NCI-H128 (cell line): ENCODE results near the gene CCR1.

Source experiments
- DNase-seq: peaks from one replicate; lab custom pipeline; 2025; ENCODE audit not compliant: unreplicated experiment; lab: John Stamatoyannopoulos, UW

CCR1 gene

GRCh38 chr3:46208167-46208704, at the start of gene CCR1:
CCR1 (minus strand) TSS chr3:46208313; CDS start chr3:46204313, 4,000 bp downstream.
- DNase-seq = no peak

- no peak for DNase-seq
Observed at GRCh38 chr3:46252980-46253379, 44.9 kb upstream of the CCR1 start.

GRCh38 chr3:46245146-46245545, 37.0 kb upstream of the CCR1 start:
- DNase-seq = no peak

- no peak for DNase-seq
Observed at GRCh38 chr3:46243560-46243959, 35.4 kb upstream of the CCR1 start.

- no peak for DNase-seq
Observed at GRCh38 chr3:46242120-46242519, 34.0 kb upstream of the CCR1 start, which contains the start of gene CCR3. CCR3 (plus strand) TSS chr3:46242460; CDS start chr3:46265159, 22,699 bp downstream.

- no peak for DNase-seq
Observed at GRCh38 chr3:46239952-46240351, 31.8 kb upstream of the CCR1 start.

- DNase-seq = no peak
Observed at GRCh38 chr3:46239301-46239938, 31.3 kb upstream of the CCR1 start.

- DNase-seq = no peak
Observed at GRCh38 chr3:46238386-46238785, 30.3 kb upstream of the CCR1 start.

- DNase-seq = no peak
Observed at GRCh38 chr3:46236294-46237054, 28.4 kb upstream of the CCR1 start.

GRCh38 chr3:46235425-46235824, 27.3 kb upstream of the CCR1 start:
- no peak for DNase-seq

GRCh38 chr3:46233194-46233593, 25.1 kb upstream of the CCR1 start:
- DNase-seq = no peak

- no peak for DNase-seq
Observed at GRCh38 chr3:46231323-46231722, 23.2 kb upstream of the CCR1 start.

GRCh38 chr3:46228260-46229242, 20.4 kb upstream of the CCR1 start:
- DNase-seq = no peak

GRCh38 chr3:46222435-46223161, 14.5 kb upstream of the CCR1 start:
- no peak for DNase-seq

GRCh38 chr3:46221938-46222337, 13.8 kb upstream of the CCR1 start:
- DNase-seq = no peak

- DNase-seq = no peak
Observed at GRCh38 chr3:46221391-46221790, 13.3 kb upstream of the CCR1 start.

GRCh38 chr3:46218196-46218709, 10.1 kb upstream of the CCR1 start:
- no peak for DNase-seq

GRCh38 chr3:46215810-46216414, 7.8 kb upstream of the CCR1 start:
- no peak for DNase-seq

GRCh38 chr3:46214751-46215352, 6.7 kb upstream of the CCR1 start:
- peak; percentile 74 for DNase-seq
